SK-N-SH treated with all-trans-retinoic acid at 6 μM for 48 hours (cell line): ENCODE data around the gene NF1.
A peak's percentile ranks its signal among the peaks of the same experiment; 100 is the strongest.

Experiments
- ATAC-seq: fragments of 200-7000 bp; cut with Tn5 transposase; 3 replicates; pipeline ENCODE4 v1.9.1; 2020; ENCODE audit warnings: mild to moderate bottlenecking, moderate library complexity
- ARNTL ChIP-seq: fragments of 450-650 bp; formaldehyde crosslinking; IDR thresholded peaks from 2 replicates; pipeline ENCODE4 v1.5.0; 2020; ENCODE audit warnings: low read depth, mild to moderate bottlenecking, moderate library complexity, borderline replicate concordance
- BACH2 ChIP-seq: fragments of 250-450 bp; sonication (Bioruptor Pico); IDR thresholded peaks from 2 replicates; pipeline ENCODE4 v1.9.0; 2021; ENCODE audit warnings: mild to moderate bottlenecking, borderline replicate concordance
- CSDC2 ChIP-seq: fragments of 250-450 bp; sonication (Bioruptor Pico); IDR thresholded peaks from 2 replicates; pipeline ENCODE4 v1.5.0; 2020; ENCODE audit warnings: mild to moderate bottlenecking, moderate library complexity
- ESRRG ChIP-seq: fragments of 250-450 bp; sonication (Bioruptor Pico); IDR thresholded peaks from 2 replicates; pipeline ENCODE4 v1.6.1; 2021; ENCODE audit warnings: mild to moderate bottlenecking
- GLIS3 ChIP-seq: fragments of 250-450 bp; sonication (Bioruptor Pico); IDR thresholded peaks from 2 replicates; pipeline ENCODE4 v1.5.0; 2020; ENCODE audit warnings: mild to moderate bottlenecking, moderate library complexity
- ISL1 ChIP-seq: fragments of 250-450 bp; sonication (Bioruptor Pico); IDR thresholded peaks from 2 replicates; pipeline ENCODE4 v2.1.2; 2022; ENCODE audit warnings: mild to moderate bottlenecking, moderate library complexity
- OSR1 ChIP-seq: fragments of 250-450 bp; sonication (Bioruptor Pico); IDR thresholded peaks from 2 replicates; pipeline ENCODE4 v1.8.0; 2022; ENCODE audit warnings: moderate library complexity, mild to moderate bottlenecking, inconsistent platforms
- PPARA ChIP-seq: fragments of 250-450 bp; sonication (Bioruptor Pico); IDR thresholded peaks from 2 replicates; pipeline ENCODE4 v1.5.0; 2020; ENCODE audit warnings: mild to moderate bottlenecking, borderline replicate concordance
- RARB ChIP-seq: fragments of 250-450 bp; sonication (Bioruptor Pico); IDR thresholded peaks from 2 replicates; pipeline ENCODE4 v1.8.0; 2021; ENCODE audit warnings: mild to moderate bottlenecking, moderate library complexity
- SNAI2 ChIP-seq: fragments of 250-450 bp; sonication (Bioruptor Pico); IDR thresholded peaks from 2 replicates; pipeline ENCODE4 v1.5.0; 2020; ENCODE audit warnings: mild to moderate bottlenecking, moderate library complexity
- TCF4 ChIP-seq: fragments of 250-450 bp; sonication (Bioruptor Pico); IDR thresholded peaks from 2 replicates; pipeline ENCODE4 v1.8.0; 2021; ENCODE audit warnings: mild to moderate bottlenecking, moderate library complexity, borderline replicate concordance
- TOX ChIP-seq: fragments of 250-450 bp; sonication (Bioruptor Pico); IDR thresholded peaks from 2 replicates; pipeline ENCODE4 v1.8.0; 2021; ENCODE audit warnings: mild to moderate bottlenecking, moderate library complexity, borderline replicate concordance
- ZC3H10 ChIP-seq: fragments of 250-450 bp; sonication (Bioruptor Pico); IDR thresholded peaks from 2 replicates; pipeline ENCODE4 v1.5.1; 2021; ENCODE audit warnings: mild to moderate bottlenecking, moderate library complexity
- ZFP3 ChIP-seq: fragments of 250-450 bp; sonication (Bioruptor Pico); IDR thresholded peaks from 2 replicates; pipeline ENCODE4 v1.5.0; 2020; ENCODE audit warnings: mild to moderate bottlenecking, moderate library complexity
- ZFP30 ChIP-seq: fragments of 450-650 bp; formaldehyde crosslinking; IDR thresholded peaks from 2 replicates; pipeline ENCODE4 v1.5.0; 2022; ENCODE audit warnings: mild to moderate bottlenecking, moderate library complexity
- ZNF565 ChIP-seq: fragments of 450-650 bp; formaldehyde crosslinking; conservative IDR thresholded peaks from 2 replicates; pipeline ENCODE4 v1.5.0; 2020; ENCODE audit warnings: low read depth, mild to moderate bottlenecking, moderate library complexity
- ZNF70 ChIP-seq: fragments of 450-650 bp; formaldehyde crosslinking; IDR thresholded peaks from 2 replicates; pipeline ENCODE4 v1.5.0; 2020; ENCODE audit warnings: mild to moderate bottlenecking, moderate library complexity
- ZNF8 ChIP-seq: fragments of 450-650 bp; formaldehyde crosslinking; IDR thresholded peaks from 2 replicates; pipeline ENCODE4 v1.5.0; 2020; ENCODE audit warnings: mild to moderate bottlenecking, moderate library complexity
- TF ChIP-seq, protein P1 (sequence below): fragments of 250-450 bp; sonication (Bioruptor Pico); IDR thresholded peaks from 2 replicates; pipeline ENCODE4 v1.8.0; 2021; ENCODE audit warnings: low read depth, mild to moderate bottlenecking, moderate library complexity, borderline replicate concordance
- TF ChIP-seq, protein P2 (sequence below): fragments of 250-450 bp; sonication (Bioruptor Pico); IDR thresholded peaks from 2 replicates; pipeline ENCODE4 v1.5.1; 2021; ENCODE audit warnings: mild to moderate bottlenecking, moderate library complexity
- TF ChIP-seq, protein P3 (sequence below): fragments of 250-450 bp; sonication (Bioruptor Pico); IDR thresholded peaks from 2 replicates; pipeline ENCODE4 v1.5.0; 2020; ENCODE audit warnings: mild to moderate bottlenecking, moderate library complexity
- TF ChIP-seq, protein P4 (sequence below): fragments of 250-450 bp; sonication (Bioruptor Pico); IDR thresholded peaks from 2 replicates; pipeline ENCODE4 v1.5.1; 2020; ENCODE audit warnings: low read depth, mild to moderate bottlenecking, moderate library complexity
- TF ChIP-seq, protein P5 (sequence below): fragments of 250-450 bp; sonication (Bioruptor Pico); IDR thresholded peaks from 2 replicates; pipeline ENCODE4 v1.8.0; 2020; ENCODE audit warnings: mild to moderate bottlenecking, moderate library complexity, borderline replicate concordance

NF1 gene

DNA sequence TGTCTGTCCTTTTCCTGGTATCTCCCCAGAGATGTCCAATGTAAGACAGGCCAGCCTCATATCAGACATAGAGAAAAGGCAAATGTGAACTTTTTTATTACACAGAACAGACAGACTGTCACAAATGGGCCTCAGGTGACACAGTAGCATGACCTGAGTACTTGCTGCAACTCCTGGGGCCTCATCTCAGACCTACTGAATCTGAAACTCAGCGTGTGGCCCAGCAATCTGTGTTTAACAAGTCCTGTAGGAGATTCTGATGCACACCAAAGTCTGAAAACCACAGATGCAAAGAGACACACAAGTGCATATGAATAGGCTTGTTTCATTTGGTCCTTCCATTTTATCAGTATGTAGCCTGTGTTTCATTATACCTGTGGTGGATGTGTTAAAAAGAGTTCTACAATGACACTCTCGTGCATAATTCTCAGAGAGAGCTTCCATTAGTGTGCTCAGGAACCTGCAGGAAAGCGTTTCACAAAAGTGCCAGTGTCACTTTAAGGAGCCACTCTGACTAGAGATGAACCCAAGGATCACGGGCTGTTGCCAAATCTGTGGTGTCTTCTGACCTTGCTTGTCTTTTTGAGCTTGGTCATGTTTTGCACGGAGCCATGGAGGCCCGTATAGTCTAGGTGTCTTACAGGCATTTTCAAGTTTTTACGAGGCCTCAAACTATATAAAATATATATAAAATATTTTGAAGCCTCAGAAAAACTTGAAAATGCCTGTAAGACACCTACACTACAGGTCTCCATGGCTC is 33.8 kb upstream of the NF1 start:
- TF ChIP-seq, protein P1, sequence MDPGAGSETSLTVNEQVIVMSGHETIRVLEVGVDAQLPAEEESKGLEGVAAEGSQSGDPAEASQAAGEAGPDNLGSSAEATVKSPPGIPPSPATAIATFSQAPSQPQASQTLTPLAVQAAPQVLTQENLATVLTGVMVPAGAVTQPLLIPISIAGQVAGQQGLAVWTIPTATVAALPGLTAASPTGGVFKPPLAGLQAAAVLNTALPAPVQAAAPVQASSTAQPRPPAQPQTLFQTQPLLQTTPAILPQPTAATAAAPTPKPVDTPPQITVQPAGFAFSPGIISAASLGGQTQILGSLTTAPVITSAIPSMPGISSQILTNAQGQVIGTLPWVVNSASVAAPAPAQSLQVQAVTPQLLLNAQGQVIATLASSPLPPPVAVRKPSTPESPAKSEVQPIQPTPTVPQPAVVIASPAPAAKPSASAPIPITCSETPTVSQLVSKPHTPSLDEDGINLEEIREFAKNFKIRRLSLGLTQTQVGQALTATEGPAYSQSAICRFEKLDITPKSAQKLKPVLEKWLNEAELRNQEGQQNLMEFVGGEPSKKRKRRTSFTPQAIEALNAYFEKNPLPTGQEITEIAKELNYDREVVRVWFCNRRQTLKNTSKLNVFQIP (CRISPR knock-in tag), result no peak
- TF ChIP-seq CSDC2 (no peak), ZNF565 (CRISPR knock-in tag) (no peak), ZFP30 (no peak)
- TF ChIP-seq, all 23 proteins: peak for 0
- ATAC-seq, result no peak

DNA sequence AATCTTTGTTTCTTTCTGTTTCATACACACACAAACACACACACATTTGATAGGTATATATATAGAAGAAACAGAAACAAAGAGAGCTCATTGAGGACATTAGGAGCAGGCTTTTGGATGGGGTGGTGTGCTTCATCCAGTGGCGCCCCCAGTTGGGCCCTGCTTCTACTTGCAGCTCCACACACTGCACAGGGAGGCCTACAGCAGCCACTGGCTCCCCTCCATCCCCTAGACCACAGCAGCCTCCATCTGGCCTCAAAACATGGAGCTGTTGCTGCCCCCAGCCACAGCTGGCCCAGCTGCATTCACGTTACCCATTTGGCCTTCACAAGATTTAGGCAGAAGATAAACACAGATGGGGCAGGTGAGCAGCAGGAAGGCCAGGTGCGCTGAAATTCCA is 33.1 kb upstream of the NF1 start:
- TF ChIP-seq, protein P2, sequence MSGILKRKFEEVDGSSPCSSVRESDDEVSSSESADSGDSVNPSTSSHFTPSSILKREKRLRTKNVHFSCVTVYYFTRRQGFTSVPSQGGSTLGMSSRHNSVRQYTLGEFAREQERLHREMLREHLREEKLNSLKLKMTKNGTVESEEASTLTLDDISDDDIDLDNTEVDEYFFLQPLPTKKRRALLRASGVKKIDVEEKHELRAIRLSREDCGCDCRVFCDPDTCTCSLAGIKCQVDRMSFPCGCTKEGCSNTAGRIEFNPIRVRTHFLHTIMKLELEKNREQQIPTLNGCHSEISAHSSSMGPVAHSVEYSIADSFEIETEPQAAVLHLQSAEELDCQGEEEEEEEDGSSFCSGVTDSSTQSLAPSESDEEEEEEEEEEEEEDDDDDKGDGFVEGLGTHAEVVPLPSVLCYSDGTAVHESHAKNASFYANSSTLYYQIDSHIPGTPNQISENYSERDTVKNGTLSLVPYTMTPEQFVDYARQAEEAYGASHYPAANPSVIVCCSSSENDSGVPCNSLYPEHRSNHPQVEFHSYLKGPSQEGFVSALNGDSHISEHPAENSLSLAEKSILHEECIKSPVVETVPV (CRISPR knock-in tag), result no peak
- no peak for TF ChIP-seq ESRRG (CRISPR knock-in tag)
- no peak for TF ChIP-seq RARB (CRISPR knock-in tag)
- no peak for TF ChIP-seq ARNTL (CRISPR knock-in tag)
- no peak for TF ChIP-seq ZNF565 (CRISPR knock-in tag)
- TF ChIP-seq, protein P3, sequence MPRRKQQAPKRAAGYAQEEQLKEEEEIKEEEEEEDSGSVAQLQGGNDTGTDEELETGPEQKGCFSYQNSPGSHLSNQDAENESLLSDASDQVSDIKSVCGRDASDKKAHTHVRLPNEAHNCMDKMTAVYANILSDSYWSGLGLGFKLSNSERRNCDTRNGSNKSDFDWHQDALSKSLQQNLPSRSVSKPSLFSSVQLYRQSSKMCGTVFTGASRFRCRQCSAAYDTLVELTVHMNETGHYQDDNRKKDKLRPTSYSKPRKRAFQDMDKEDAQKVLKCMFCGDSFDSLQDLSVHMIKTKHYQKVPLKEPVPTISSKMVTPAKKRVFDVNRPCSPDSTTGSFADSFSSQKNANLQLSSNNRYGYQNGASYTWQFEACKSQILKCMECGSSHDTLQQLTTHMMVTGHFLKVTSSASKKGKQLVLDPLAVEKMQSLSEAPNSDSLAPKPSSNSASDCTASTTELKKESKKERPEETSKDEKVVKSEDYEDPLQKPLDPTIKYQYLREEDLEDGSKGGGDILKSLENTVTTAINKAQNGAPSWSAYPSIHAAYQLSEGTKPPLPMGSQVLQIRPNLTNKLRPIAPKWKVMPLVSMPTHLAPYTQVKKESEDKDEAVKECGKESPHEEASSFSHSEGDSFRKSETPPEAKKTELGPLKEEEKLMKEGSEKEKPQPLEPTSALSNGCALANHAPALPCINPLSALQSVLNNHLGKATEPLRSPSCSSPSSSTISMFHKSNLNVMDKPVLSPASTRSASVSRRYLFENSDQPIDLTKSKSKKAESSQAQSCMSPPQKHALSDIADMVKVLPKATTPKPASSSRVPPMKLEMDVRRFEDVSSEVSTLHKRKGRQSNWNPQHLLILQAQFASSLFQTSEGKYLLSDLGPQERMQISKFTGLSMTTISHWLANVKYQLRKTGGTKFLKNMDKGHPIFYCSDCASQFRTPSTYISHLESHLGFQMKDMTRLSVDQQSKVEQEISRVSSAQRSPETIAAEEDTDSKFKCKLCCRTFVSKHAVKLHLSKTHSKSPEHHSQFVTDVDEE (CRISPR knock-in tag), result no peak
- no peak for TF ChIP-seq BACH2
- TF ChIP-seq ZNF8 (CRISPR knock-in tag), result no peak
- TF ChIP-seq ZNF70 (CRISPR knock-in tag), result no peak
- TF ChIP-seq ZC3H10 (CRISPR knock-in tag), result no peak
- TF ChIP-seq CSDC2, result no peak
- TF ChIP-seq, protein P4, sequence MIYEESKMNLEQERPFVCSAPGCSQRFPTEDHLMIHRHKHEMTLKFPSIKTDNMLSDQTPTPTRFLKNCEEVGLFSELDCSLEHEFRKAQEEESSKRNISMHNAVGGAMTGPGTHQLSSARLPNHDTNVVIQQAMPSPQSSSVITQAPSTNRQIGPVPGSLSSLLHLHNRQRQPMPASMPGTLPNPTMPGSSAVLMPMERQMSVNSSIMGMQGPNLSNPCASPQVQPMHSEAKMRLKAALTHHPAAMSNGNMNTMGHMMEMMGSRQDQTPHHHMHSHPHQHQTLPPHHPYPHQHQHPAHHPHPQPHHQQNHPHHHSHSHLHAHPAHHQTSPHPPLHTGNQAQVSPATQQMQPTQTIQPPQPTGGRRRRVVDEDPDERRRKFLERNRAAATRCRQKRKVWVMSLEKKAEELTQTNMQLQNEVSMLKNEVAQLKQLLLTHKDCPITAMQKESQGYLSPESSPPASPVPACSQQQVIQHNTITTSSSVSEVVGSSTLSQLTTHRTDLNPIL (CRISPR knock-in tag), result no peak
- no peak for TF ChIP-seq OSR1 (CRISPR knock-in tag)
- no peak for TF ChIP-seq PPARA (CRISPR knock-in tag)
- no peak for TF ChIP-seq TCF4 (CRISPR knock-in tag)
- no peak for TF ChIP-seq TOX (CRISPR knock-in tag)
- TF ChIP-seq ZFP30, result no peak
- TF ChIP-seq, protein P5, sequence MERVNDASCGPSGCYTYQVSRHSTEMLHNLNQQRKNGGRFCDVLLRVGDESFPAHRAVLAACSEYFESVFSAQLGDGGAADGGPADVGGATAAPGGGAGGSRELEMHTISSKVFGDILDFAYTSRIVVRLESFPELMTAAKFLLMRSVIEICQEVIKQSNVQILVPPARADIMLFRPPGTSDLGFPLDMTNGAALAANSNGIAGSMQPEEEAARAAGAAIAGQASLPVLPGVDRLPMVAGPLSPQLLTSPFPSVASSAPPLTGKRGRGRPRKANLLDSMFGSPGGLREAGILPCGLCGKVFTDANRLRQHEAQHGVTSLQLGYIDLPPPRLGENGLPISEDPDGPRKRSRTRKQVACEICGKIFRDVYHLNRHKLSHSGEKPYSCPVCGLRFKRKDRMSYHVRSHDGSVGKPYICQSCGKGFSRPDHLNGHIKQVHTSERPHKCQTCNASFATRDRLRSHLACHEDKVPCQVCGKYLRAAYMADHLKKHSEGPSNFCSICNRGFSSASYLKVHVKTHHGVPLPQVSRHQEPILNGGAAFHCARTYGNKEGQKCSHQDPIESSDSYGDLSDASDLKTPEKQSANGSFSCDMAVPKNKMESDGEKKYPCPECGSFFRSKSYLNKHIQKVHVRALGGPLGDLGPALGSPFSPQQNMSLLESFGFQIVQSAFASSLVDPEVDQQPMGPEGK, result no peak
- TF ChIP-seq ISL1 (CRISPR knock-in tag), result no peak
- ATAC-seq, result peak; percentile 69

DNA sequence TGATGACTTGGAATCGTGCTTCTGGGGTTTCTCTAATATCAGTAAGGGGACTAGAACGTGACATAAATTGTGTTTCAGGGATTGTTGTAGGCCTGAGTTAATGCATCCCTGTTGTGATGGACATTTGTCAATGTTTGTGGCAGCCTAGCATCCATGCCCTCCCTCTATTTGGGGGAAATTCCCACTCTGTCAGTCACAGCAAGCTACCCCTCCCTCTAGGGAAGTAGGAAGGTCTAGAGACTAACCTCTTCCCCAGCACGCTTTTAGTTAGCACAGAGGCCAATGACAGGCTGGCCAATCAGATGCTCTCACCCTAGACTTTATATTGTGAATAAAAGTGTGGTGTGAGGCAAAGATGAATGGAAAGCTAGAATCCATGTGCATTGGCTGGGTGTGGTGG is 32.4 kb upstream of the NF1 start:
- no peak for ATAC-seq
- TF ChIP-seq, protein P4 (CRISPR knock-in tag), result no peak
- no peak for TF ChIP-seq ZFP3 (CRISPR knock-in tag)
- TF ChIP-seq ZNF70 (CRISPR knock-in tag), result no peak
- TF ChIP-seq, protein P5, result no peak
- no peak for TF ChIP-seq CSDC2
- TF ChIP-seq ARNTL (CRISPR knock-in tag), result no peak
- TF ChIP-seq, protein P1 (CRISPR knock-in tag), result no peak
- TF ChIP-seq SNAI2 (CRISPR knock-in tag), result no peak
- TF ChIP-seq GLIS3 (CRISPR knock-in tag), result no peak
- TF ChIP-seq ESRRG (CRISPR knock-in tag), result no peak
